ENCODE measurements around the gene ULK1.
"Not testable (repeated sequence)": the region's sequence is repeated elsewhere in the genome, so short reads cannot be mapped to it uniquely, and the experiment has no call there.

ULK1 gene

DNA sequence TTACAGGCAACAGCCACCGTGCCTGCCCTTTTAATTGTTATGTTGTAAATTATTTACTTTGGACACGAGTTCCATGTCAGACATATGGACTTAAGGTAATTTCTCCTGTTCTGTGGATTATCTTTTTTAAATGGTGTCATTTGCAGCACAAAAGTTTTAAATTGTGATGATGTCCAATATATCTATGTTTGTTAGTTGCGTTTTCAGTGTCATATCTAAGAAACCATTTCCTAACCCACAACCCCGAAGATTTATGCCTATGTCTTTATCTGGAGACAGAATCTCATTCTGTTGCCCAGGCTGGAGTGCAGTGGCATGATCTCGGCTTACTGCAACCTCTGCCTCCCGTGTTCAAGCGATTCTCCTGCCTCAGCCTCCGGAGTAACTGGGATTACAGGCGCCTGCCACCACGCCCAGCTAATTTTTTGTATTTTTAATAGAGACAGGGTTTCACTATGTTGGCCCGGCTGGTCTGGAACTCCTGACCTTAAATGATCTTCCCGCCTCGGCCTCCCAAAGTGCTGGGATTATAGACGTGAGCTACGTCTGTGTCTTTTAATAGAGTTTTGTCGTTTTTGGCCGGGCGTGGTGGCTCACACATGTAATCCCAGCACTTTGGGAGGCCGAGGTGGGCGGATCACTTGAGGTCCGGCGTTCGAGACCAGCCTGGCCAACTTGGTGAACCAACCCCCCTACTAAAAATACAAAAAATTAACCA, 54.5 kb downstream of the ULK1 start:
- H3K4me1 Mint-ChIP-seq, result peaks cover 39% of the 10 kb centered on the region
- H3K9me3 Mint-ChIP-seq, H3K27me3 Mint-ChIP-seq, H3K36me3 Mint-ChIP-seq: not testable (repeated sequence)
- H3K4me3 Mint-ChIP-seq, result peak overlapping the region; percentile 70
- H3K27ac Mint-ChIP-seq, result peak overlapping the region; percentile 87

DNA sequence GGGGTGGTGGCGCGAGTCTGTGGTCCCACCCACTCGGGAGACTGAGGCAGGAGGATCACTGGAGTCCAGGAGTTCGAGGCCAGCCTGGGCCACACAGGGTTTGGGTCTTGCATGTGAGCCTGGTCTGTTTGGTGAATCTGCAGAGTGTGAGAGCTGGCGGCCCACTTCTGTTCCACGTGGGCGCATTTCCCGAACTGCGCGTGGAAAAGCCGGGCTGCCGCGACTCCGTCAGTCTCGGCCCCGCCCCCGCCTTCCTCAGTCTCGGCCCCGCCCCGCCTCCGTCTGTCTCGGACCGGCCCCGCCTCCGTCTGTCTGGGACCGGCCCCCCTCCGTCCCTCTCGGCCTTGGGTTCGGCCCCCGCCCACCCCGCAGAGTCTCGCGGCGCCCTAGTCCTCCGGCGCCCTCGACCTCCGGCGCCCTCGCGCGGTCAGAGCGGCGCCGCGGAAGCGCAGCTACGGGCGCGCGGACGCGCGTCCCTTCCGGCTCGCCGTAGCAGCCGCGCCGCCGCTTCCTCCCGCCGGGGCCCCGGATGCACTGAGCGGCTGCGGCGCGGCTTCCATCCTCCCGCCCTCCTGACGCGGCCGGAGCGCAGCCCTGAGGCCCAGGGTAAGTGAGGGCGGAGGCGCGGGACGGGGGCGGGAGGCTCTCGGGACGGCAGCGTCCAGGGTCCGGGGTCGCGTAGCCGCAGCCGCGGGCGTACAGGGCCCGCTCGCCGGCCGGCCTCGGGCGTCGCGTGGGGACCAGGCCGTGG, 55.2 kb downstream of the ULK1 start, which contains the start of gene EP400:
TSS of gene EP400 (plus strand) at position 512 of the 751 bp plus-strand sequence. CDS start 10,678 bp downstream, outside the sequence.
- Mint-ChIP-seq H3K4me1 (peaks cover 42% of the 10 kb centered on the region), H3K36me3 (peaks cover 4% of the 10 kb centered on the region)

DNA sequence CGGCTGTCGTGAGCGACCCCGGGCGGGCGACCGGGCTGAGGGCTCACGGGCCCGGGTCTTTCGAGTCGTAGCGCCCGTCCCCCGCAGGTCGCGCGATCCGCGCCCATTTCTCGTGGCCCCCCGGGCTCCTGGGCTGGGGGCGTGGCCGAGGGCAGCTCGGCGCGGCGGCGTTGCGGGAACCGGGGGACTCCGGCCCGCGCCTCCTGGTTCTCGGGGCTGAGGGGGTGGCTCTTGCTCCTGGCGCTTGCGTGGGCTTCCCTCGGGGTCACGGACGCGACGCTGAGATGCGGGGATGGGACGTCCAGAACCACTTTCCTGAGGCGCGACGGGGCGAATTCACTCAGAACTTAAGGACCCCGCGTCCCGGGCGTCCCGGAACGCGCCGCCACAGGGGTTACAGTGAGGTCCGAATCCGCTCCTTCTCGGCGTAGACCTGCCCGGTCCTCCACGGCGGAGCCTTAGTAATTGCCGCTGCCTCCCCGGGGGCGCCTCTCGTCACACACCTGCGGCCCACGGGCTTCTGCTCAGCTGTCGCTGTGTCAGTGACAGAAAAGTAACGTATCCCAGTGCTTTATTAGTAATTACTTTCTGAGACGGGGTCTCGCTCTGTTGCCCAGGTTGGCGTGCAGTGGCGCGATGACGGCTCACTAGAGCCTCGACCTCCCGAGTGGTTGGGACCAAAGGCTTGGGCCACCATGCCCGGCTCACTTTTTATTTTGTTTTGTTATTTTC, 55.9 kb downstream of the ULK1 start:
- peak overlapping the region; percentile 90 for H3K4me3 Mint-ChIP-seq
- peaks cover 47% of the 10 kb centered on the region for H3K4me1 Mint-ChIP-seq
- no peaks in the 10 kb centered on the region for H3K9me3 Mint-ChIP-seq
- H3K27me3 Mint-ChIP-seq, result no peaks in the 10 kb centered on the region
- H3K27ac Mint-ChIP-seq, result peak overlapping the region; percentile 85
- H3K36me3 Mint-ChIP-seq, result no peaks in the 10 kb centered on the region

More for the DNA sequence above, 55.2 kb downstream of the ULK1 start, which contains the start of gene EP400:
- Mint-ChIP-seq H3K27ac (peak within 1 kb of the TSS; percentile 87), H3K27me3 (no peaks in the 10 kb centered on the region), H3K4me3 (peak within 1 kb of the TSS; percentile 90), H3K9me3 (no peaks in the 10 kb centered on the region)

DNA sequence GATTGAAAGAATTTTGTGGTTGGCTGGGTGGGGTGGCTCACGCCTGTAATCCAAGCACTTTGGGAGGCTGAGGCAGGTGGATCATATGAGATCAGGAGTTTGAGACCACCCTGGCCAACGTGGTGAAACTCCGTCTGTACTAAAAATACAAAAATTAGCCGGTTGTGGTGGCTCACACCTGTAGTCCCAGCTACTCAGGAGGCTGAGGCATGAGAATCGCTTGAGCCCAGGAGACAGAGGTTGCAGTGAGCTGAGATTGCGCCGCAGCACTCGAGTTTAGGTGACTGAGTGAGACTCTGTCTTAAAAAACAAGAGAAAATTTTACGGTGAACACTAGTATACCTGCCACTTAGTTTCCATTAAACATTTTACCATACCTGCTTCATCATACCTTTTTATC, 59.4 kb downstream of the ULK1 start:
- not testable (repeated sequence) for H3K27me3 Mint-ChIP-seq, H3K4me3 Mint-ChIP-seq, H3K9me3 Mint-ChIP-seq, H3K27ac Mint-ChIP-seq, H3K36me3 Mint-ChIP-seq
- peaks cover 59% of the 10 kb centered on the region for H3K4me1 Mint-ChIP-seq

DNA sequence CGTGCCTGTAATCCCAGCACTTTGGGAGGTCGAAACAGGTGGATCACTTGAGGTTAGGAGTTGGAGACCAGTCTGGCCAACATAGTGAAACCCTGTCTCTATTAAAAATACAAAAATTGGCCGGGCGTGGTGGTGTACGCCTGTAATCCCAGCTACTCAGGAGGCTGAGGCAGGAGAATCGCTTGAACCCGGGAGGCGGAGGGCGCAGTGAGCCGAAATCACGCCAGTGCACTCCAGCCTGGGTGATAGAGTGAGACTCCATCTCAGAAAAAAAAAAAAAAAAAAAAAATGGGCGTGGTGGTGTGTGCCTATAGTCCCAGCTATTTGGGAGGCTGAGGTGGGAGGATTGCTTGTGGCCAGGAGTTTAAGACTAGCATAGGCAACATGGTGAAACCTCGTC, 60.0 kb downstream of the ULK1 start:
- not testable (repeated sequence) for H3K27me3 Mint-ChIP-seq, H3K36me3 Mint-ChIP-seq, H3K9me3 Mint-ChIP-seq, H3K4me3 Mint-ChIP-seq, H3K27ac Mint-ChIP-seq
- peaks cover 61% of the 10 kb centered on the region for H3K4me1 Mint-ChIP-seq

DNA sequence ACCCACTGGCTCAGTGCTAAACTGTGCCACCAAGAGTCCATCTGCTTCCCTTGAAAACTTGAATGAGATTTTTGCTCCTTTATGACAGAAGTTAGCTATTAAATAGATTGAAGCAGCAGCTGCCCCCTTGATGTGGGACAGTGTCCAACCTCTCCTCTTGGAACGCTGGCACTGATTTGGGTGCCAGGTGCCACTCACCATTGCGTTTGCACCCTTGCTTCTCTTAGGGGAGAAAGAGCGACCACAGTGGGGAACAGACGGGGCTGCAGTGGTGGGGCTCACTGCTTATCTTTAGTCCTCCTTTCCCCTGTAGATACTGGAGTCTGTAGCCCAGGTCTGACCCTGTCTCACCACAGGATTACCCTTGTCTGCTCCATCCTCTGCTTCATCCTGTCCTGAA, 64.7 kb downstream of the ULK1 start:
- Mint-ChIP-seq H3K27me3 (no peaks in the 10 kb centered on the region), H3K27ac (no peak overlapping the region), H3K36me3 (peaks cover 2% of the 10 kb centered on the region), H3K4me1 (peaks cover 67% of the 10 kb centered on the region), H3K9me3 (no peaks in the 10 kb centered on the region), H3K4me3 (no peak overlapping the region)

DNA sequence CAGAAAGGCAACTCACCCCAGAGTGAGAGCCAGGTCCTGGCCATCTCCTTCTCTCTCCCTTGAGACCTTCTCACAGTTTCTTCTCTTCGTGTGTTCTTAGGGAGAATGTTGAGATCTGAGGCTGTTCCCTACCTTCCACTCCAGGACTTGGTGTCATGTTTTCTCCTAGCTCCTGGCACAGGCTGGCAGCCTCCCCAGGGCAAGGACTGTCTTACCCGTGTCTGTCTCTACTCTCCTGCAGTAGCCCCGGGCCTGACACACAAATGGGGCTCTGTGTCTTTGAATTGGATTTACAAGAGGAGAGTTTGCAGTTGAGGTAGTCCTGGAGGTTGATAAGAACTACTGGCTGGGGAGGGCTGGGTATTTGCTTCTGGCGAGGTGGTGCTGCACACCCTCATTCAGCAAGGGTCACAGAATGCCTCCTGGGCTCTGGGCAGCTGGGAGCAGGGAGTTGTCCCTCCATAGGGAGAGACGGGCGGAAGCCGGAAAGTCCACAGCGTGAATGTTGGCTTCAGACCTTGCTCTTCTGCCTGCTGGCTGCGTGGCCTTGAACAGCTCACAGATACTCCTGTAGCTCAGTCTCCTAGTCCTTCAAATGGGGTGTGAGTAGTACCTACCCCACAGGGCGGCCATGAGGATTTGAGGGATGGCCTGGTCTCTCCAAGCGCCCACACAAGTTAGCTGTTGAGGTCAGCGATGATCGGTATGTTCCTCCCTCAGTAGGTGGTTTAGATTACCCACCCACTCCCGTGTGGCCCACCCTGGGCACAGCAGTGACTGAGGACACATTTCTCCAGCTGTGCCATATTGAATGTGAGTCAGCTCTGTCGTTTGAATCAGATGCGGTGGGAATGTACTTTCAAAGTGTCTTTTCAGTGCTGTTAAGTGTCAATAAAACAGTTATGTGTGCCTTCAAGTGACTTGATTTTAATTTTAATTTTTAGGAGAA, 65.5 kb downstream of the ULK1 start:
- H3K27me3 Mint-ChIP-seq, result no peaks in the 10 kb centered on the region
- H3K4me3 Mint-ChIP-seq, result no peak overlapping the region
- peaks cover 2% of the 10 kb centered on the region for H3K36me3 Mint-ChIP-seq
- H3K9me3 Mint-ChIP-seq, result no peaks in the 10 kb centered on the region
- peak overlapping the region; percentile 51 for H3K27ac Mint-ChIP-seq
- H3K4me1 Mint-ChIP-seq, result peaks cover 69% of the 10 kb centered on the region

DNA sequence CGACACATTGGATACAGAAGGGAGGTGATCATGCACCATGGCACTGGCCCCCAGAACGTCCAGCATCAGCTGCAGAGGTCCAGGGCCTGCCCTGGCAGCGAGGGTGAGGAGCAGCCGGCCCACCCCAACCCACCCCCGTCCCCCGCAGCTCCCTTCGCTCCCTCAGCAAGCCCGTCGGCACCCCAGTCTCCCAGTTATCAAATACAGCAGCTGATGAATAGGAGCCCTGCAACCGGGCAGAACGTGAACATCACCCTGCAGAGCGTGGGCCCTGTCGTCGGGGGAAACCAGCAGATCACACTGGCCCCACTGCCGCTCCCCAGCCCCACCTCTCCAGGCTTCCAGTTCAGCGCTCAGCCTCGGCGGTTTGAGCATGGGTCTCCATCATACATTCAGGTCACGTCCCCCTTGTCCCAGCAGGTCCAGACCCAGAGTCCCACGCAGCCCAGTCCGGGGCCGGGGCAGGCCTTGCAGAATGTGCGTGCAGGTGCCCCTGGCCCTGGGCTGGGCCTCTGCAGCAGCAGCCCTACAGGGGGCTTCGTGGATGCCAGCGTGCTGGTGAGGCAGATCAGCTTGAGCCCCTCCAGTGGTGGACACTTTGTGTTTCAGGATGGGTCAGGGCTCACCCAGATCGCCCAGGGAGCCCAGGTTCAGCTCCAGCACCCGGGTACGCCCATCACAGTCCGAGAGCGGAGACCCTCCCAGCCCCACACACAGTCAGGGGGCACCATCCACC, 66.3 kb downstream of the ULK1 start:
- H3K4me1 Mint-ChIP-seq, result peaks cover 71% of the 10 kb centered on the region
- not testable (repeated sequence) for H3K27me3 Mint-ChIP-seq, H3K27ac Mint-ChIP-seq, H3K9me3 Mint-ChIP-seq, H3K36me3 Mint-ChIP-seq, H3K4me3 Mint-ChIP-seq

DNA sequence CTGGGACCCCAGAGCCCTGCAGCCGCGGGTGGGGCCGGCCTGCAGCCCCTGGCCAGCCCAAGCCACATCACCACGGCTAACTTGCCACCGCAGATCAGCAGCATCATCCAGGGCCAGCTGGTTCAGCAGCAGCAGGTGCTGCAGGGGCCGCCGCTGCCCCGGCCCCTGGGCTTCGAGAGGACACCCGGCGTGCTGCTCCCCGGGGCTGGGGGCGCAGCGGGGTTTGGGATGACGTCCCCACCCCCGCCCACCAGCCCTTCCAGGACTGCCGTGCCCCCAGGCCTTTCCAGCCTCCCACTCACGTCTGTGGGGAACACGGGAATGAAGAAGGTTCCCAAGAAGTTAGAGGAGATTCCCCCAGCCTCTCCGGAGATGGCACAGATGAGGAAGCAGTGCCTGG, 66.9 kb downstream of the ULK1 start:
- not testable (repeated sequence) for H3K4me3 Mint-ChIP-seq, H3K27me3 Mint-ChIP-seq, H3K36me3 Mint-ChIP-seq, H3K9me3 Mint-ChIP-seq, H3K27ac Mint-ChIP-seq
- peaks cover 65% of the 10 kb centered on the region for H3K4me1 Mint-ChIP-seq

DNA sequence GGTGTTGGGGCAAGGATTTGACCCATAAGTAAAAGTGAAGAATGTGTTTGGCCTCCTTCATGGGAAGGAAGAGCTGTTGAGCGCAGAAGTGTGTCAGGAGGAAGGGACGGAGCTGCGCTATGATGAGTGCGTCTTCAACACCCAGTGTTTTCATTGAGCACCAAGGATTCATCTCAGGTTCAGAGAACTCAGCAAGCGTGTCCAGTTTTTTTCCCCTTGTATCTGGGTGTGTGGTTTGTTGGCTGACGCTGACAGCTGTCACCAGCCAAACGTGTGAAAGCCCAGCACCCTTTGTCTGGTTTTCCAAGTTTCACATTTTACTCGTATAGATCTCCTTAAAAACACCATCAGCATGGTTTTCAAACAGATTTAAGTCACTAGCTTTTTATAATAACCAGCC, 67.6 kb downstream of the ULK1 start:
- Mint-ChIP-seq H3K27ac (peak overlapping the region; percentile 82), H3K9me3 (no peaks in the 10 kb centered on the region), H3K4me1 (peaks cover 61% of the 10 kb centered on the region)

DNA sequence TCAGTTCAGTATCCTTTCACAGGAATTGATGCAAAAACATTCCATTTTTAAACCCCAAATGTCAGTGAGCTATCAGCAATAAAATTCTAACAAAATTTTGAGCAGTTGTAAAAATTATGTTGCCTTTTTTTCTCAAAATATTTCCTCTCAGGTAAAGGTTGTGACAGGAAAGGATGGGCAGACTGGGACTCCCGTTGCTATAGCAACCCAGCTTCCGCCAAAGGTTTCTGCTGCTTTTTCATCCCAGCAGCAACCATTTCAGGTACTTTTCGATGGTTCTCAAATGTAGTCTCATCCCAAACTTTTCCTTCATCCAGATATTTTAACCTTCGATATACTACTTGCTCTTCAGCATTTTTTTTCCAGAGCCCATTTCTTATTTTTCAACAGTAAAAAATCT, 69.0 kb downstream of the ULK1 start:
- peak overlapping the region; percentile 65 for H3K27ac Mint-ChIP-seq
- H3K4me1 Mint-ChIP-seq, result peaks cover 62% of the 10 kb centered on the region
- peak overlapping the region; percentile 19 for H3K4me3 Mint-ChIP-seq
- H3K36me3 Mint-ChIP-seq, result peaks cover 4% of the 10 kb centered on the region
- H3K9me3 Mint-ChIP-seq, result no peaks in the 10 kb centered on the region
- H3K27me3 Mint-ChIP-seq, result no peaks in the 10 kb centered on the region

More for the DNA sequence above, 67.6 kb downstream of the ULK1 start:
- Mint-ChIP-seq H3K27me3 (no peaks in the 10 kb centered on the region), H3K36me3 (peaks cover 2% of the 10 kb centered on the region), H3K4me3 (no peak overlapping the region)

DNA sequence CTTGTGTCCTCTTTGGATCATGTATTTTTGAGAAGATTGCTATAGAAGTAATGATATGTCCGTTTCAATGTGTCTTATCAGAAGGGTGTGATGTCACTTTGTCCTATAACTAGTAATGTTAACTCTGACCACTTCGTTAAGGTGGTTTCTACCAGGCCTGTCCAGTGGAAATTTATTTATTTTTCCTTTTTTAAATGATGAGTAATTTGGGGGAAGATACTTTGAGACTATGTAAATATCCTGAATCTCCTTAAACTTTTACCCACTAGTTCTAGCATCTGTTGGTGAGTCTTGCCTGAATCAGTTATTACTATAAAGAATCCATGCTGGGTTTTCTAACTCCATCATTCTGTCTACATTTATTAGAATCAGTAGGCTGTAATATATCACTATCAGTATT, 70.7 kb downstream of the ULK1 start:
- Mint-ChIP-seq H3K36me3 (peaks cover 4% of the 10 kb centered on the region), H3K27ac (no peak overlapping the region), H3K9me3 (no peaks in the 10 kb centered on the region), H3K4me1 (peaks cover 62% of the 10 kb centered on the region), H3K4me3 (no peak overlapping the region), H3K27me3 (no peaks in the 10 kb centered on the region)

DNA sequence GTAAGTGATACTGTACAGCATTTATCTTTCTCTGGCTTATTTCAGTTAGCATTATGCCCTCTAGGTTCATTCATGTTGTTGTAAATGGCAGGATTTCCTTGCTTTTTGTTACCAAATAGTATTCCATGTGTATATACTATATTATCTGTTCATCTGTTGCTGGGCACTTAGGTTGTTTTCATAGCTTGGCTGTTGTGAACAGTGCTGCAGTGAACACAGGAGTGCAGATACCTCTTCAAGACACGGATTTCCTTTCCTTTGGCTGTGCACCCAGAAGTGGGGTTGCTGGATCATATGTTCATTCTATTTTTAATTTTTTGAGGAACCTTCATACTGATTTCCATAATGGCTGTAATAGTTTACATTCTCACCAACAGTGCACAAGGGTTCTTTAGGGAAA, 76.8 kb downstream of the ULK1 start:
- Mint-ChIP-seq H3K4me3 (no peak overlapping the region), H3K27ac (no peak overlapping the region), H3K36me3 (peaks cover 5% of the 10 kb centered on the region), H3K9me3 (no peaks in the 10 kb centered on the region), H3K27me3 (no peaks in the 10 kb centered on the region), H3K4me1 (peaks cover 53% of the 10 kb centered on the region)

Measured in activated naive CD4-positive, alpha-beta T cell treated with anti-CD3 and anti-CD28 coated beads, Interleukin-2, amount 50 U/mL, for 24 hours (primary cell).